LNCaP clone FGC (cell line): ENCODE measurements around the gene PDE11A.
"Not testable (repeated sequence)": the region's sequence is repeated elsewhere in the genome, so short reads cannot be mapped to it uniquely, and the experiment has no call there.

Experiments
- DNase-seq: peaks from one replicate; pipeline ENCODE4 v3.0.0-alpha.2; 2011; ENCODE audit warnings: low read depth
- H3K4me3 ChIP-seq: 2 replicates; pipeline ENCODE4 v1.5.1; 2011; ENCODE audit warnings: mild to moderate bottlenecking, low read depth, low read length, control low read depth
- CTCF ChIP-seq: IDR thresholded peaks from 2 replicates; pipeline ENCODE4 v1.5.1; 2012; ENCODE audit warnings: mild to moderate bottlenecking; ENCODE audit not compliant: control insufficient read depth, insufficient read depth; ENCODE audit errors: extremely low read depth

PDE11A gene

GRCh38 chr2:177799531-177799930 is 273.0 kb downstream of the PDE11A start:
- DNase-seq = no peak
- H3K4me3 ChIP-seq = no peak overlapping the region
- peak; percentile 64 for TF ChIP-seq CTCF

- no peak for DNase-seq
- H3K4me3 ChIP-seq = no peak overlapping the region
- TF ChIP-seq CTCF = no peak
Measured at GRCh38 chr2:177797808-177798207, 274.8 kb downstream of the PDE11A start.

GRCh38 chr2:177796654-177797415 is 275.7 kb downstream of the PDE11A start:
- no peak for TF ChIP-seq CTCF
- DNase-seq = no peak
- no peak overlapping the region for H3K4me3 ChIP-seq

GRCh38 chr2:177796011-177796410 is 276.6 kb downstream of the PDE11A start:
- no peak for TF ChIP-seq CTCF
- H3K4me3 ChIP-seq = no peak overlapping the region
- no peak for DNase-seq

- not testable (repeated sequence) for H3K4me3 ChIP-seq, DNase-seq
Measured at GRCh38 chr2:177785143-177785542, 287.4 kb downstream of the PDE11A start.

- no peak for DNase-seq
- TF ChIP-seq CTCF = no peak
- H3K4me3 ChIP-seq = no peak overlapping the region
Measured at GRCh38 chr2:177784745-177785067, 287.9 kb downstream of the PDE11A start.

GRCh38 chr2:177783835-177784744 is 288.5 kb downstream of the PDE11A start:
- TF ChIP-seq CTCF = no peak
- H3K4me3 ChIP-seq = no peak overlapping the region

More at GRCh38 chr2:177783835-177784744, 288.5 kb downstream of the PDE11A start:
- DNase-seq = no peak
